Measurements from ENCODE around the gene C12orf57. TPM values are rescaled to one million over a fixed set of nuclear protein-coding genes. Genes with fewer than 3 reads are reported as not detected.

C12orf57 gene
- total and polyA plus RNA-seq, 10 of the 15 experiments (the other 5 are each of a cell fraction or from before 2014, with no cell fraction given): 64.5 to 377 (median 211) TPM

DNA sequence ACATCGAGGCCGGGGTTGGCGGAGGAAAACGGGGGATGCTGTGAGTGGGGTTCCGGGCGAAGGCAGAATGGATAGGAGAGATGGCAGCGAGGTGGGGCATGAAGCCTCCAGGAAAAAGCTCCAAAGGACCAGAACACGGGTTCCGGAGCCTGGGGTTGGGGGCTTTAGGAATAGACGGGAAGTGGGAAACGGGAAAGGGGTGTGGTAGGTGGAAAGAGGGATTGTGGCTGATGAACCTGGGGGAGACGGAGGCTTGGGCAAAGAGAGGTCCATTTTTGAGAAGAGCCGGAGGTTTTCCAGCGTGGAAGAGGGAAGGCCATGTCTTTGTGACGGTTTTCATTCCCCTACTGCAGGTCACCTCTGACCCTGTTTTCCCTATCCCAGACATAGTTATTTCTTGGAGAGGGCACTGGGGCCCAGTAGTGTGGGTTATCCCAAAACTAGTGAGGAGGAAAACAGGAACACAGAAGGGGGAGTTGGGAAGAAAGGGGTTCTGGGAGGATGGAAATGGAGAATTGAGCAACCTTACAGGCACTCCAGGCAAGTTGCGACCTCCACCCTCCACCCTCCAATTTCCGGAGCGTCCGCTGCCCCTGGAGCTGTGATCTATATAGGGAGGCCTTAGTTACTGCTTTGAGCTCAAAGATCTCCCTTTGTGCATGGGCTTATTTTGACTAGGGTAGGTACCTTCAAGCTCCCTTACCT is 15.0 kb upstream of the C12orf57 start (continued):
- TF ChIP-seq ZNF622 (IDR thresholded peaks at IDR 0.05): no peak
- no peak for TF ChIP-seq NFIC (IDR thresholded peaks at IDR 0.05; ENCODE audit: low read depth, low read length)
- TF ChIP-seq, protein P1, sequence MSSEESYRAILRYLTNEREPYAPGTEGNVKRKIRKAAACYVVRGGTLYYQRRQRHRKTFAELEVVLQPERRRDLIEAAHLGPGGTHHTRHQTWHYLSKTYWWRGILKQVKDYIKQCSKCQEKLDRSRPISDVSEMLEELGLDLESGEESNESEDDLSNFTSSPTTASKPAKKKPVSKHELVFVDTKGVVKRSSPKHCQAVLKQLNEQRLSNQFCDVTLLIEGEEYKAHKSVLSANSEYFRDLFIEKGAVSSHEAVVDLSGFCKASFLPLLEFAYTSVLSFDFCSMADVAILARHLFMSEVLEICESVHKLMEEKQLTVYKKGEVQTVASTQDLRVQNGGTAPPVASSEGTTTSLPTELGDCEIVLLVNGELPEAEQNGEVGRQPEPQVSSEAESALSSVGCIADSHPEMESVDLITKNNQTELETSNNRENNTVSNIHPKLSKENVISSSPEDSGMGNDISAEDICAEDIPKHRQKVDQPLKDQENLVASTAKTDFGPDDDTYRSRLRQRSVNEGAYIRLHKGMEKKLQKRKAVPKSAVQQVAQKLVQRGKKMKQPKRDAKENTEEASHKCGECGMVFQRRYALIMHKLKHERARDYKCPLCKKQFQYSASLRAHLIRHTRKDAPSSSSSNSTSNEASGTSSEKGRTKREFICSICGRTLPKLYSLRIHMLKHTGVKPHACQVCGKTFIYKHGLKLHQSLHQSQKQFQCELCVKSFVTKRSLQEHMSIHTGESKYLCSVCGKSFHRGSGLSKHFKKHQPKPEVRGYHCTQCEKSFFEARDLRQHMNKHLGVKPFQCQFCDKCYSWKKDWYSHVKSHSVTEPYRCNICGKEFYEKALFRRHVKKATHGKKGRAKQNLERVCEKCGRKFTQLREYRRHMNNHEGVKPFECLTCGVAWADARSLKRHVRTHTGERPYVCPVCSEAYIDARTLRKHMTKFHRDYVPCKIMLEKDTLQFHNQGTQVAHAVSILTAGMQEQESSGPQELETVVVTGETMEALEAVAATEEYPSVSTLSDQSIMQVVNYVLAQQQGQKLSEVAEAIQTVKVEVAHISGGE (CRISPR knock-in tag; IDR thresholded peaks at IDR 0.05): no peak
- no peak for TF ChIP-seq SRF (IDR thresholded peaks at IDR 0.05; ENCODE audit: low read depth in 2 of 2, low read length in 2 of 2)
- TF ChIP-seq, protein P2, sequence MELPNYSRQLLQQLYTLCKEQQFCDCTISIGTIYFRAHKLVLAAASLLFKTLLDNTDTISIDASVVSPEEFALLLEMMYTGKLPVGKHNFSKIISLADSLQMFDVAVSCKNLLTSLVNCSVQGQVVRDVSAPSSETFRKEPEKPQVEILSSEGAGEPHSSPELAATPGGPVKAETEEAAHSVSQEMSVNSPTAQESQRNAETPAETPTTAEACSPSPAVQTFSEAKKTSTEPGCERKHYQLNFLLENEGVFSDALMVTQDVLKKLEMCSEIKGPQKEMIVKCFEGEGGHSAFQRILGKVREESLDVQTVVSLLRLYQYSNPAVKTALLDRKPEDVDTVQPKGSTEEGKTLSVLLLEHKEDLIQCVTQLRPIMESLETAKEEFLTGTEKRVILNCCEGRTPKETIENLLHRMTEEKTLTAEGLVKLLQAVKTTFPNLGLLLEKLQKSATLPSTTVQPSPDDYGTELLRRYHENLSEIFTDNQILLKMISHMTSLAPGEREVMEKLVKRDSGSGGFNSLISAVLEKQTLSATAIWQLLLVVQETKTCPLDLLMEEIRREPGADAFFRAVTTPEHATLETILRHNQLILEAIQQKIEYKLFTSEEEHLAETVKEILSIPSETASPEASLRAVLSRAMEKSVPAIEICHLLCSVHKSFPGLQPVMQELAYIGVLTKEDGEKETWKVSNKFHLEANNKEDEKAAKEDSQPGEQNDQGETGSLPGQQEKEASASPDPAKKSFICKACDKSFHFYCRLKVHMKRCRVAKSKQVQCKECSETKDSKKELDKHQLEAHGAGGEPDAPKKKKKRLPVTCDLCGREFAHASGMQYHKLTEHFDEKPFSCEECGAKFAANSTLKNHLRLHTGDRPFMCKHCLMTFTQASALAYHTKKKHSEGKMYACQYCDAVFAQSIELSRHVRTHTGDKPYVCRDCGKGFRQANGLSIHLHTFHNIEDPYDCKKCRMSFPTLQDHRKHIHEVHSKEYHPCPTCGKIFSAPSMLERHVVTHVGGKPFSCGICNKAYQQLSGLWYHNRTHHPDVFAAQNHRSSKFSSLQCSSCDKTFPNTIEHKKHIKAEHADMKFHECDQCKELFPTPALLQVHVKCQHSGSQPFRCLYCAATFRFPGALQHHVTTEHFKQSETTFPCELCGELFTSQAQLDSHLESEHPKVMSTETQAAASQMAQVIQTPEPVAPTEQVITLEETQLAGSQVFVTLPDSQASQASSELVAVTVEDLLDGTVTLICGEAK (IDR thresholded peaks at IDR 0.05; ENCODE audit: borderline replicate concordance): no peak
- no peak for TF ChIP-seq CHD4 (IDR thresholded peaks at IDR 0.05)
- TF ChIP-seq PBX3 (IDR thresholded peaks at IDR 0.05; ENCODE audit: insufficient replicate concordance, low read depth, low read length): no peak
- no peak for TF ChIP-seq SUPT20H (IDR thresholded peaks at IDR 0.05; ENCODE audit: borderline replicate concordance, control insufficient read depth, low read depth, low read length)
- TF ChIP-seq ZNF217 (IDR thresholded peaks at IDR 0.05): no peak
- no peak for TF ChIP-seq CHD2 (IDR thresholded peaks at IDR 0.05; ENCODE audit: borderline replicate concordance, low read depth, low read length)
- TF ChIP-seq RAD21 (IDR thresholded peaks at IDR 0.05; ENCODE audit: insufficient read depth, low read depth, low read length): no peak
- TF ChIP-seq POLR2A (IDR thresholded peaks at IDR 0.05; ENCODE audit: low read depth, low read length): peak; percentile 3; the same call in 1 of the 2 replicates
- no peak for TF ChIP-seq MYB (IDR thresholded peaks at IDR 0.05; ENCODE audit: borderline replicate concordance, low read depth, low read length)
- TF ChIP-seq SMC3 (IDR thresholded peaks at IDR 0.05; ENCODE audit: borderline replicate concordance, low read length): no peak
- TF ChIP-seq REST (IDR thresholded peaks at IDR 0.05; ENCODE audit: low read depth, low read length): no peak
- TF ChIP-seq NRF1 (conservative IDR thresholded peaks at IDR 0.05; ENCODE audit: low read depth, low read length): no peak

Data from GM12878 (cell line).